Islet precursor cell (in vitro differentiated cells): ENCODE data around the gene PPIP5K2.
"Not testable (repeated sequence)": the region's sequence is repeated elsewhere in the genome, so short reads cannot be mapped to it uniquely, and the experiment has no call there.

Source experiments
- DNase-seq: peaks from one replicate; pipeline ENCODE4 v3.0.0-alpha.2; 2018

PPIP5K2 gene

GRCh38 chr5:103210952-103211351 is 90.9 kb downstream of the PPIP5K2 start:
- DNase-seq: no peak

- no peak for DNase-seq
These were observed 91.8 kb downstream of the PPIP5K2 start for GRCh38 chr5:103211576-103212561.

GRCh38 chr5:103216137-103216536 is 96.0 kb downstream of the PPIP5K2 start:
- no peak for DNase-seq

GRCh38 chr5:103216697-103217096 is 96.6 kb downstream of the PPIP5K2 start:
- DNase-seq: no peak

- no peak for DNase-seq
These were observed 97.0 kb downstream of the PPIP5K2 start for GRCh38 chr5:103217101-103217500.

GRCh38 chr5:103218164-103218563 is 98.1 kb downstream of the PPIP5K2 start:
- no peak for DNase-seq

GRCh38 chr5:103219074-103219473 is 99.0 kb downstream of the PPIP5K2 start:
- DNase-seq: not testable (repeated sequence)

- DNase-seq: no peak
These were observed 103.2 kb downstream of the PPIP5K2 start for GRCh38 chr5:103223031-103223955.

GRCh38 chr5:103224118-103224893 is 104.2 kb downstream of the PPIP5K2 start:
- peak; percentile 74 for DNase-seq

GRCh38 chr5:103224894-103225246 is 104.8 kb downstream of the PPIP5K2 start:
- no peak for DNase-seq

GRCh38 chr5:103228061-103228460 is 108.0 kb downstream of the PPIP5K2 start:
- no peak for DNase-seq

- DNase-seq: no peak
These were observed 108.5 kb downstream of the PPIP5K2 start for GRCh38 chr5:103228588-103228987.

GRCh38 chr5:103232393-103232999 is 112.4 kb downstream of the PPIP5K2 start:
- DNase-seq: no peak

- DNase-seq: no peak
These were observed 114.3 kb downstream of the PPIP5K2 start for GRCh38 chr5:103234239-103234975.

- DNase-seq: no peak
These were observed 115.8 kb downstream of the PPIP5K2 start for GRCh38 chr5:103235891-103236290.

GRCh38 chr5:103237778-103238177 is 117.7 kb downstream of the PPIP5K2 start:
- DNase-seq: no peak

GRCh38 chr5:103243665-103244064 is 123.6 kb downstream of the PPIP5K2 start:
- no peak for DNase-seq

- DNase-seq: no peak
These were observed 124.3 kb downstream of the PPIP5K2 start for GRCh38 chr5:103244398-103244797.

GRCh38 chr5:103245761-103246160 is 125.7 kb downstream of the PPIP5K2 start:
- DNase-seq: no peak

GRCh38 chr5:103247118-103247517 is 127.0 kb downstream of the PPIP5K2 start:
- DNase-seq: no peak

GRCh38 chr5:103249068-103249467 is 129.0 kb downstream of the PPIP5K2 start:
- no peak for DNase-seq

- DNase-seq: no peak
These were observed 134.8 kb downstream of the PPIP5K2 start for GRCh38 chr5:103254921-103255320.
